ENCODE measurements around the gene ELOB.

ELOB gene

GRCh38 chr16:2769100-2769529 lies 8.0 kb downstream of the ELOB start:
- DNase-seq (ENCODE audit: low read depth in 2 of 2, low spot score in 1 of 2): no peak

GRCh38 chr16:2768403-2769089 lies 8.5 kb downstream of the ELOB start:
- DNase-seq (ENCODE audit: low read depth in 2 of 2, low spot score in 1 of 2): no peak

GRCh38 chr16:2767891-2768290 lies 9.2 kb downstream of the ELOB start:
- no peak for DNase-seq (ENCODE audit: low read depth in 2 of 2, low spot score in 1 of 2)

GRCh38 chr16:2767140-2767731 lies 9.8 kb downstream of the ELOB start:
- no peak for DNase-seq (ENCODE audit: low read depth in 2 of 2, low spot score in 1 of 2)

- no peak for DNase-seq (ENCODE audit: low read depth in 2 of 2, low spot score in 1 of 2)
Measured at GRCh38 chr16:2766430-2767139, 10.5 kb downstream of the ELOB start.

- no peak for DNase-seq (ENCODE audit: low read depth in 2 of 2, low spot score in 1 of 2)
Measured at GRCh38 chr16:2765462-2766404, 11.3 kb downstream of the ELOB start.

GRCh38 chr16:2764718-2765117 lies 12.4 kb downstream of the ELOB start:
- no peak for DNase-seq (ENCODE audit: low read depth in 2 of 2, low spot score in 1 of 2)

- DNase-seq (ENCODE audit: low read depth in 2 of 2, low spot score in 1 of 2): no peak
Measured at GRCh38 chr16:2763173-2763572, 13.9 kb downstream of the ELOB start.

GRCh38 chr16:2762711-2763110 lies 14.4 kb downstream of the ELOB start:
- no peak for DNase-seq (ENCODE audit: low read depth in 2 of 2, low spot score in 1 of 2)

- DNase-seq (ENCODE audit: low read depth in 2 of 2, low spot score in 1 of 2): no peak
Measured at GRCh38 chr16:2761886-2762583, 15.0 kb downstream of the ELOB start.

- no peak for DNase-seq (ENCODE audit: low read depth in 2 of 2, low spot score in 1 of 2)
Measured at GRCh38 chr16:2761472-2761871, 15.6 kb downstream of the ELOB start.

GRCh38 chr16:2757344-2757743 lies 19.7 kb downstream of the ELOB start:
- no peak for DNase-seq (ENCODE audit: low read depth in 2 of 2, low spot score in 1 of 2)

GRCh38 chr16:2756288-2757015 lies 20.6 kb downstream of the ELOB start:
- no peak for DNase-seq (ENCODE audit: low read depth in 2 of 2, low spot score in 1 of 2)

GRCh38 chr16:2755158-2755557 lies 21.9 kb downstream of the ELOB start:
- no peak for DNase-seq (ENCODE audit: low read depth in 2 of 2, low spot score in 1 of 2)

- no peak for DNase-seq (ENCODE audit: low read depth in 2 of 2, low spot score in 1 of 2)
Measured at GRCh38 chr16:2753733-2754020, 23.4 kb downstream of the ELOB start.

- DNase-seq (ENCODE audit: low read depth in 2 of 2, low spot score in 1 of 2): peak in 1 of 2 donors; percentile 24
Measured at GRCh38 chr16:2752850-2753732, 24.0 kb downstream of the ELOB start.

- DNase-seq (ENCODE audit: low read depth in 2 of 2, low spot score in 1 of 2): peak; percentile 87 to 88
Measured at GRCh38 chr16:2752035-2752849, 24.8 kb downstream of the ELOB start, which contains the start of gene SRRM2. Gene SRRM2 (plus strand): TSS chr16:2752638. CDS start chr16:2756365, 3,727 bp downstream.

- no peak for DNase-seq (ENCODE audit: low read depth in 2 of 2, low spot score in 1 of 2)
Measured at GRCh38 chr16:2751577-2752034, 25.5 kb downstream of the ELOB start.

Data from stimulated activated CD8-positive, alpha-beta memory T cell treated with anti-CD3 and anti-CD28 coated beads, Interleukin-4, amount 100 ng/mL, for 4 hours (primary cell).